Measurements from ENCODE around the gene HAPSTR1. TPM values are rescaled to one million over a fixed set of nuclear protein-coding genes. Genes with fewer than 3 reads are reported as not detected.

Gene HAPSTR1
- total and polyA plus RNA-seq, 2 experiments from 2014 or later, result 26.5 to 60.0 TPM

GRCh38 chr16:9054460-9054859 is 37.0 kb upstream of the HAPSTR1 start:
- Histone ChIP-seq H3K4me3 (no peak overlapping the region), H3K27me3 (no peaks in the 10 kb centered on the region), H3K9me3 (ENCODE audit: low read depth) (no peaks in the 10 kb centered on the region), H3K27ac (no peak overlapping the region), H3K36me3 (no peaks in the 10 kb centered on the region), H3K4me1 (ENCODE audit: low read depth) (no peaks in the 10 kb centered on the region)
- no peak for TF ChIP-seq CTCF (IDR thresholded peaks at IDR 0.05; ENCODE audit: low read depth, low read length)
- no peak for DNase-seq (ENCODE audit: low read depth in 1 of 2, low spot score in 1 of 2)

- no peak for TF ChIP-seq CTCF (IDR thresholded peaks at IDR 0.05; ENCODE audit: low read depth, low read length)
- no peak for DNase-seq (ENCODE audit: low read depth in 1 of 2, low spot score in 1 of 2)
- Histone ChIP-seq H3K36me3 (no peaks in the 10 kb centered on the region), H3K27ac (no peak overlapping the region), H3K4me3 (no peak overlapping the region), H3K4me1 (ENCODE audit: low read depth) (no peaks in the 10 kb centered on the region), H3K27me3 (no peaks in the 10 kb centered on the region), H3K9me3 (ENCODE audit: low read depth) (no peaks in the 10 kb centered on the region)
These were observed 36.3 kb upstream of the HAPSTR1 start for GRCh38 chr16:9055115-9055514.

- Histone ChIP-seq H3K27ac (no peak overlapping the region), H3K27me3 (no peaks in the 10 kb centered on the region)
These were observed 35.8 kb upstream of the HAPSTR1 start for GRCh38 chr16:9055661-9056060.

GRCh38 chr16:9056061-9056460 is 35.4 kb upstream of the HAPSTR1 start:
- Histone ChIP-seq H3K36me3 (no peaks in the 10 kb centered on the region), H3K27me3 (no peaks in the 10 kb centered on the region), H3K27ac (no peak overlapping the region), H3K4me3 (no peak overlapping the region), H3K9me3 (ENCODE audit: low read depth) (no peaks in the 10 kb centered on the region), H3K4me1 (ENCODE audit: low read depth) (no peaks in the 10 kb centered on the region)
- no peak for DNase-seq (ENCODE audit: low read depth in 1 of 2, low spot score in 1 of 2)
- TF ChIP-seq CTCF (IDR thresholded peaks at IDR 0.05; ENCODE audit: low read depth, low read length), result no peak

More at GRCh38 chr16:9055661-9056060, 35.8 kb upstream of the HAPSTR1 start:
- Histone ChIP-seq H3K36me3 (no peaks in the 10 kb centered on the region), H3K4me3 (no peak overlapping the region), H3K4me1 (ENCODE audit: low read depth) (no peaks in the 10 kb centered on the region), H3K9me3 (ENCODE audit: low read depth) (no peaks in the 10 kb centered on the region)
- no peak for DNase-seq (ENCODE audit: low read depth in 1 of 2, low spot score in 1 of 2)
- TF ChIP-seq CTCF (IDR thresholded peaks at IDR 0.05; ENCODE audit: low read depth, low read length), result no peak

- H3K27ac ChIP-seq, result no peak overlapping the region
- no peaks in the 10 kb centered on the region for H3K9me3 ChIP-seq (ENCODE audit: low read depth)
- no peak overlapping the region for H3K4me3 ChIP-seq
- no peaks in the 10 kb centered on the region for H3K36me3 ChIP-seq
- no peaks in the 10 kb centered on the region for H3K27me3 ChIP-seq
- no peaks in the 10 kb centered on the region for H3K4me1 ChIP-seq (ENCODE audit: low read depth)
- DNase-seq (ENCODE audit: low read depth in 1 of 2, low spot score in 1 of 2), result no peak
- TF ChIP-seq CTCF (IDR thresholded peaks at IDR 0.05; ENCODE audit: low read depth, low read length), result no peak
These were observed 33.2 kb upstream of the HAPSTR1 start for GRCh38 chr16:9058211-9058610.

GRCh38 chr16:9060225-9060624 is 31.2 kb upstream of the HAPSTR1 start:
- no peaks in the 10 kb centered on the region for H3K4me1 ChIP-seq (ENCODE audit: low read depth)
- H3K36me3 ChIP-seq, result no peaks in the 10 kb centered on the region
- H3K4me3 ChIP-seq, result no peak overlapping the region
- no peak for DNase-seq (ENCODE audit: low read depth in 1 of 2, low spot score in 1 of 2)
- no peak for TF ChIP-seq CTCF (IDR thresholded peaks at IDR 0.05; ENCODE audit: low read depth, low read length)
- H3K27ac ChIP-seq, result no peak overlapping the region
- H3K27me3 ChIP-seq, result no peaks in the 10 kb centered on the region
- no peaks in the 10 kb centered on the region for H3K9me3 ChIP-seq (ENCODE audit: low read depth)

Data from cardiac muscle cell (in vitro differentiated cells and primary cell).